WTC11 (cell line): ENCODE data around the gene IGFBP4. TPM values are rescaled to one million over a fixed set of nuclear protein-coding genes. Genes with fewer than 3 reads are reported as not detected.

Experiments used
- ATAC-seq: fragments of 200-7000 bp; cut with Tn5 transposase; 2 replicates; pipeline ENCODE4 v1.10.0; 2021; ENCODE audit warnings: mild to moderate bottlenecking, moderate library complexity
- Bru-seq: library from RNA; stranded (reverse); fragments of 400-500 nt; gene quantifications from one replicate; lab custom pipeline; 2021; lab: Mats Ljungman, UMichigan
- CTCF ChIA-PET: fragments of 300-600 bp; sonication (Branson Sonifier 250); formaldehyde crosslinking; loops from one replicate; lab custom pipeline; 2021; ENCODE audit warnings: antibody characterized with exemption; lab: Charles Lee
- POLR2A ChIA-PET: fragments of 350-600 bp; sonication (Branson Sonifier 250); formaldehyde crosslinking; loops from one replicate; lab custom pipeline; 2021; ENCODE audit warnings: antibody characterized with exemption; lab: Charles Lee
- DNase-seq: peaks from one replicate; pipeline ENCODE4 v3.0.0; 2021; ENCODE audit warnings: low spot score
- H3K27ac Mint-ChIP-seq: 2 replicates; pipeline ENCODE4 v1.8.0; 2021; ENCODE audit warnings: mixed read lengths
- H3K27me3 Mint-ChIP-seq: 2 replicates; pipeline ENCODE4 v1.8.0; 2021; ENCODE audit warnings: low read depth, mild to moderate bottlenecking, moderate library complexity, mixed read lengths
- H3K36me3 Mint-ChIP-seq: 2 replicates; pipeline ENCODE4 v1.8.0; 2021; ENCODE audit warnings: mixed read lengths
- H3K4me1 Mint-ChIP-seq: 2 replicates; pipeline ENCODE4 v1.8.0; 2022; ENCODE audit warnings: mixed read lengths
- H3K4me3 Mint-ChIP-seq: 2 replicates; pipeline ENCODE4 v1.8.0; 2021; ENCODE audit warnings: mild to moderate bottlenecking, moderate library complexity, mixed read lengths
- H3K9me3 Mint-ChIP-seq: 2 replicates; pipeline ENCODE4 v1.8.0; 2021; ENCODE audit warnings: mixed read lengths
- ARID4B ChIP-seq: sonication (generic); formaldehyde crosslinking; IDR thresholded peaks from 2 replicates; pipeline ENCODE4 v1.8.0; 2023; ENCODE audit warnings: missing genetic modification reagents, mild to moderate bottlenecking, borderline replicate concordance
- E2F1 ChIP-seq: sonication (generic); formaldehyde crosslinking; IDR thresholded peaks from 2 replicates; pipeline ENCODE4 v1.8.0; 2022; ENCODE audit warnings: mild to moderate bottlenecking, missing genetic modification reagents
- ELF4 ChIP-seq: sonication (generic); formaldehyde crosslinking; IDR thresholded peaks from 2 replicates; pipeline ENCODE4 v1.8.1; 2022; ENCODE audit warnings: low read depth, mild to moderate bottlenecking, moderate library complexity, missing genetic modification reagents
- EMX1 ChIP-seq: fragments of 250-450 bp; sonication (Bioruptor Pico); IDR thresholded peaks from 2 replicates; pipeline ENCODE4 v1.8.0; 2021; ENCODE audit warnings: mild to moderate bottlenecking
- ERG ChIP-seq: fragments of 250-450 bp; sonication (Bioruptor Pico); IDR thresholded peaks from 2 replicates; pipeline ENCODE4 v1.8.0; 2021; ENCODE audit warnings: mild to moderate bottlenecking
- ETV6 ChIP-seq: sonication (generic); formaldehyde crosslinking; IDR thresholded peaks from 2 replicates; pipeline ENCODE4 v1.8.1; 2022; ENCODE audit warnings: mild to moderate bottlenecking, missing genetic modification reagents
- FOXK1 ChIP-seq: sonication (generic); formaldehyde crosslinking; IDR thresholded peaks from 2 replicates; pipeline ENCODE4 v1.8.0; 2022; ENCODE audit warnings: mild to moderate bottlenecking, moderate library complexity, missing genetic modification reagents
- FOXP1 ChIP-seq: sonication (generic); formaldehyde crosslinking; IDR thresholded peaks from 2 replicates; pipeline ENCODE4 v1.8.0; 2022; ENCODE audit warnings: missing genetic modification reagents, mild to moderate bottlenecking, moderate library complexity, borderline replicate concordance
- GABPB1 ChIP-seq: sonication (generic); formaldehyde crosslinking; IDR thresholded peaks from 2 replicates; pipeline ENCODE4 v1.8.1; 2023; ENCODE audit warnings: mild to moderate bottlenecking, missing genetic modification reagents
- JUN ChIP-seq: sonication (generic); formaldehyde crosslinking; IDR thresholded peaks from 2 replicates; pipeline ENCODE4 v1.8.0; 2023; ENCODE audit warnings: mild to moderate bottlenecking, missing genetic modification reagents
- NFE2L1 ChIP-seq: sonication (generic); formaldehyde crosslinking; IDR thresholded peaks from 2 replicates; pipeline ENCODE4 v1.8.1; 2023; ENCODE audit warnings: missing genetic modification reagents
- RORB ChIP-seq: fragments of 250-450 bp; sonication (Bioruptor Pico); IDR thresholded peaks from 2 replicates; pipeline ENCODE4 v1.9.0; 2021; ENCODE audit warnings: mild to moderate bottlenecking
- TCF7 ChIP-seq: sonication (generic); formaldehyde crosslinking; IDR thresholded peaks from 2 replicates; pipeline ENCODE4 v1.8.0; 2022; ENCODE audit warnings: mild to moderate bottlenecking, low read depth, missing genetic modification reagents, moderate library complexity
- TEAD4 ChIP-seq: sonication (generic); formaldehyde crosslinking; IDR thresholded peaks from 2 replicates; pipeline ENCODE4 v1.8.0; 2022; ENCODE audit warnings: mild to moderate bottlenecking, missing genetic modification reagents
- USF1 ChIP-seq: sonication (generic); formaldehyde crosslinking; IDR thresholded peaks from 2 replicates; pipeline ENCODE4 v1.8.0; 2022; ENCODE audit warnings: mild to moderate bottlenecking, missing genetic modification reagents
- ZNF138 ChIP-seq: sonication (generic); formaldehyde crosslinking; conservative IDR thresholded peaks from 2 replicates; pipeline ENCODE4 v1.8.1; 2022; ENCODE audit warnings: mild to moderate bottlenecking, moderate library complexity, missing genetic modification reagents
- ZNF232 ChIP-seq: sonication (generic); formaldehyde crosslinking; IDR thresholded peaks from 2 replicates; pipeline ENCODE4 v1.8.0; 2022; ENCODE audit warnings: mild to moderate bottlenecking, missing genetic modification reagents
- long read RNA-seq, 3 experiments: library from RNA in 1 of 3; library from capped mRNA in 1 of 3; library from polyadenylated mRNA in 1 of 3; unstranded in 2 of 3; stranded (forward) in 1 of 3; transcript quantifications; one replicate each; pipeline ENCODE4 v2.0.0, GENCODE V29; 2021
- total RNA-seq: library from RNA; stranded (reverse); gene quantifications from 3 replicates; pipeline ENCODE4 v1.2.3, GENCODE V29; 2021
- TF ChIP-seq, protein P1 (sequence below): sonication (generic); formaldehyde crosslinking; IDR thresholded peaks from 2 replicates; pipeline ENCODE4 v1.8.1; 2023; ENCODE audit warnings: mild to moderate bottlenecking, moderate library complexity, missing genetic modification reagents
- TF ChIP-seq, protein P2 (sequence below): sonication (generic); formaldehyde crosslinking; IDR thresholded peaks from 2 replicates; pipeline ENCODE4 v1.8.1; 2022; ENCODE audit warnings: mild to moderate bottlenecking, moderate library complexity, missing genetic modification reagents
- TF ChIP-seq, protein P3 (sequence below): sonication (generic); formaldehyde crosslinking; IDR thresholded peaks from 2 replicates; pipeline ENCODE4 v1.8.1; 2023; ENCODE audit warnings: mild to moderate bottlenecking, missing genetic modification reagents, borderline replicate concordance

Gene IGFBP4
- total RNA-seq: 155 to 172 TPM (median 162 TPM) in 3 replicates
- Bru-seq, nascent RNA: percentile 67 among the genes with signal in this experiment
- long read RNA-seq, experiment 1, transcript IGFBP4-201 (4 exons, 2,200 nt): major isoform, 176 of 205 reads
- long read RNA-seq, experiment 1, partial matches to known transcripts: 12 of 205 reads
- long read RNA-seq, experiment 1, other reads (novel, unspliced or antisense): 17 of 205 reads
- long read RNA-seq, experiment 2, transcript IGFBP4-201 (4 exons, 2,200 nt): major isoform, 193 of 276 reads
- long read RNA-seq, experiment 2, partial matches to known transcripts: 77 of 276 reads
- long read RNA-seq, experiment 2, other reads (novel, unspliced or antisense): 6 of 276 reads
- long read RNA-seq, experiment 3, partial matches to known transcripts: 6 of 11 reads
- long read RNA-seq, experiment 3, other reads (novel, unspliced or antisense): 1 of 11 reads

GRCh38 chr17:40443196-40443987 is at the start of gene IGFBP4:
IGFBP4 (plus strand) TSS chr17:40443450; CDS start chr17:40443736, 286 bp downstream.
- Mint-ChIP-seq H3K4me1 (peaks cover 42% of the 10 kb centered on the region), H3K9me3 (no peaks in the 10 kb centered on the region), H3K27me3 (peaks cover 12% of the 10 kb centered on the region), H3K4me3 (peak within 1 kb of the TSS; percentile 83), H3K36me3 (no peaks in the 10 kb centered on the region), H3K27ac (0 out of 2 replicates have a peak within 1 kb of the TSS, but pooled peaks have one; percentile 53)
- DNase-seq (peak; percentile 88), ATAC-seq (peak; percentile 76)
- ChIA-PET CTCF (interaction anchor here (0.8 to 17.3 kb wide), 22 partner anchors 8 to 117 kb away, joined by 3 to 293 read pairs (median 4); partner anchors contain the start of genes GJD3 and TOP2A), POLR2A (interaction anchor here (0.7 to 1.2 kb wide), 4 partner anchors 17 to 47 kb away, joined by 4 to 5 read pairs (median 4); partner anchors contain the start of gene TOP2A)
- TF ChIP-seq, protein P1, sequence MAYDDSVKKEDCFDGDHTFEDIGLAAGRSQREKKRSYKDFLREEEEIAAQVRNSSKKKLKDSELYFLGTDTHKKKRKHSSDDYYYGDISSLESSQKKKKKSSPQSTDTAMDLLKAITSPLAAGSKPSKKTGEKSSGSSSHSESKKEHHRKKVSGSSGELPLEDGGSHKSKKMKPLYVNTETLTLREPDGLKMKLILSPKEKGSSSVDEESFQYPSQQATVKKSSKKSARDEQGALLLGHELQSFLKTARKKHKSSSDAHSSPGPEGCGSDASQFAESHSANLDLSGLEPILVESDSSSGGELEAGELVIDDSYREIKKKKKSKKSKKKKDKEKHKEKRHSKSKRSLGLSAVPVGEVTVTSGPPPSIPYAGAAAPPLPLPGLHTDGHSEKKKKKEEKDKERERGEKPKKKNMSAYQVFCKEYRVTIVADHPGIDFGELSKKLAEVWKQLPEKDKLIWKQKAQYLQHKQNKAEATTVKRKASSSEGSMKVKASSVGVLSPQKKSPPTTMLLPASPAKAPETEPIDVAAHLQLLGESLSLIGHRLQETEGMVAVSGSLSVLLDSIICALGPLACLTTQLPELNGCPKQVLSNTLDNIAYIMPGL (CRISPR knock-in tag): peak; percentile 96
- TF ChIP-seq ARID4B (CRISPR knock-in tag) (0 out of 2 replicates have a peak, but pooled peaks have one; percentile 30), FOXK1 (CRISPR knock-in tag) (0 out of 2 replicates have a peak, but pooled peaks have one; percentile 56), FOXP1 (CRISPR knock-in tag) (peak; percentile 77), USF1 (CRISPR knock-in tag) (no peak), JUN (CRISPR knock-in tag) (no peak), ETV6 (CRISPR knock-in tag) (no peak), TCF7 (CRISPR knock-in tag) (0 out of 2 replicates have a peak, but pooled peaks have one; percentile 74), TEAD4 (no peak), EMX1 (CRISPR knock-in tag) (no peak), GABPB1 (0 out of 2 replicates have a peak, but pooled peaks have one; percentile 61), NFE2L1 (no peak), RORB (CRISPR knock-in tag) (no peak), E2F1 (CRISPR knock-in tag) (no peak), ELF4 (CRISPR knock-in tag) (no peak), ZNF138 (CRISPR knock-in tag) (no peak), ZNF232 (CRISPR knock-in tag) (0 out of 2 replicates have a peak, but pooled peaks have one; percentile 52), ERG (CRISPR knock-in tag) (no peak)
- TF ChIP-seq, protein P2, sequence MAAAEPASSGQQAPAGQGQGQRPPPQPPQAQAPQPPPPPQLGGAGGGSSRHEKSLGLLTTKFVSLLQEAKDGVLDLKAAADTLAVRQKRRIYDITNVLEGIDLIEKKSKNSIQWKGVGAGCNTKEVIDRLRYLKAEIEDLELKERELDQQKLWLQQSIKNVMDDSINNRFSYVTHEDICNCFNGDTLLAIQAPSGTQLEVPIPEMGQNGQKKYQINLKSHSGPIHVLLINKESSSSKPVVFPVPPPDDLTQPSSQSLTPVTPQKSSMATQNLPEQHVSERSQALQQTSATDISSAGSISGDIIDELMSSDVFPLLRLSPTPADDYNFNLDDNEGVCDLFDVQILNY (CRISPR knock-in tag): 0 out of 2 replicates have a peak, but pooled peaks have one; percentile 47
- TF ChIP-seq, protein P3, sequence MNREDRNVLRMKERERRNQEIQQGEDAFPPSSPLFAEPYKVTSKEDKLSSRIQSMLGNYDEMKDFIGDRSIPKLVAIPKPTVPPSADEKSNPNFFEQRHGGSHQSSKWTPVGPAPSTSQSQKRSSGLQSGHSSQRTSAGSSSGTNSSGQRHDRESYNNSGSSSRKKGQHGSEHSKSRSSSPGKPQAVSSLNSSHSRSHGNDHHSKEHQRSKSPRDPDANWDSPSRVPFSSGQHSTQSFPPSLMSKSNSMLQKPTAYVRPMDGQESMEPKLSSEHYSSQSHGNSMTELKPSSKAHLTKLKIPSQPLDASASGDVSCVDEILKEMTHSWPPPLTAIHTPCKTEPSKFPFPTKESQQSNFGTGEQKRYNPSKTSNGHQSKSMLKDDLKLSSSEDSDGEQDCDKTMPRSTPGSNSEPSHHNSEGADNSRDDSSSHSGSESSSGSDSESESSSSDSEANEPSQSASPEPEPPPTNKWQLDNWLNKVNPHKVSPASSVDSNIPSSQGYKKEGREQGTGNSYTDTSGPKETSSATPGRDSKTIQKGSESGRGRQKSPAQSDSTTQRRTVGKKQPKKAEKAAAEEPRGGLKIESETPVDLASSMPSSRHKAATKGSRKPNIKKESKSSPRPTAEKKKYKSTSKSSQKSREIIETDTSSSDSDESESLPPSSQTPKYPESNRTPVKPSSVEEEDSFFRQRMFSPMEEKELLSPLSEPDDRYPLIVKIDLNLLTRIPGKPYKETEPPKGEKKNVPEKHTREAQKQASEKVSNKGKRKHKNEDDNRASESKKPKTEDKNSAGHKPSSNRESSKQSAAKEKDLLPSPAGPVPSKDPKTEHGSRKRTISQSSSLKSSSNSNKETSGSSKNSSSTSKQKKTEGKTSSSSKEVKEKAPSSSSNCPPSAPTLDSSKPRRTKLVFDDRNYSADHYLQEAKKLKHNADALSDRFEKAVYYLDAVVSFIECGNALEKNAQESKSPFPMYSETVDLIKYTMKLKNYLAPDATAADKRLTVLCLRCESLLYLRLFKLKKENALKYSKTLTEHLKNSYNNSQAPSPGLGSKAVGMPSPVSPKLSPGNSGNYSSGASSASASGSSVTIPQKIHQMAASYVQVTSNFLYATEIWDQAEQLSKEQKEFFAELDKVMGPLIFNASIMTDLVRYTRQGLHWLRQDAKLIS (CRISPR knock-in tag): no peak
